GM18526 (cell line): ENCODE data around the gene KCTD4.

ENCODE experiments used
- POLR2A ChIP-seq: IDR thresholded peaks from 3 replicates; pipeline ENCODE4 v1.6.1; 2011; ENCODE audit not compliant: insufficient read length; ENCODE audit errors: extremely low read depth

KCTD4 gene

GRCh38 chr13:45200701-45201232 lies at the start of gene KCTD4:
Gene KCTD4 (minus strand): TSS chr13:45201045. CDS start chr13:45194567, 6,478 bp downstream.
- no peak for TF ChIP-seq POLR2A

- TF ChIP-seq POLR2A, result no peak
Measured at GRCh38 chr13:45249662-45250061, 48.8 kb upstream of the KCTD4 start.

- TF ChIP-seq POLR2A, result no peak
Measured at GRCh38 chr13:45243077-45243476, 42.2 kb upstream of the KCTD4 start.

- no peak for TF ChIP-seq POLR2A
Measured at GRCh38 chr13:45242524-45242923, 41.7 kb upstream of the KCTD4 start.

- TF ChIP-seq POLR2A, result no peak
Measured at GRCh38 chr13:45242070-45242469, 41.2 kb upstream of the KCTD4 start.

- TF ChIP-seq POLR2A, result no peak
Measured at GRCh38 chr13:45240143-45240542, 39.3 kb upstream of the KCTD4 start.

GRCh38 chr13:45238945-45239795 lies 38.3 kb upstream of the KCTD4 start:
- TF ChIP-seq POLR2A, result no peak

GRCh38 chr13:45232591-45232990 lies 31.7 kb upstream of the KCTD4 start:
- no peak for TF ChIP-seq POLR2A

GRCh38 chr13:45231722-45232121 lies 30.9 kb upstream of the KCTD4 start:
- TF ChIP-seq POLR2A, result no peak

- TF ChIP-seq POLR2A, result no peak
Measured at GRCh38 chr13:45231305-45231704, 30.5 kb upstream of the KCTD4 start.

- TF ChIP-seq POLR2A, result no peak
Measured at GRCh38 chr13:45229172-45229571, 28.3 kb upstream of the KCTD4 start.

- TF ChIP-seq POLR2A, result no peak
Measured at GRCh38 chr13:45228002-45228401, 27.2 kb upstream of the KCTD4 start.

GRCh38 chr13:45226024-45226423 lies 25.2 kb upstream of the KCTD4 start:
- no peak for TF ChIP-seq POLR2A

- TF ChIP-seq POLR2A, result no peak
Measured at GRCh38 chr13:45225370-45225769, 24.5 kb upstream of the KCTD4 start.

GRCh38 chr13:45224176-45224575 lies 23.3 kb upstream of the KCTD4 start:
- no peak for TF ChIP-seq POLR2A

- TF ChIP-seq POLR2A, result no peak
Measured at GRCh38 chr13:45222919-45223318, 22.1 kb upstream of the KCTD4 start.

GRCh38 chr13:45222516-45222915 lies 21.7 kb upstream of the KCTD4 start:
- TF ChIP-seq POLR2A, result no peak

GRCh38 chr13:45220403-45220802 lies 19.6 kb upstream of the KCTD4 start:
- no peak for TF ChIP-seq POLR2A
